Stomach (tissue), 9 donors: ENCODE measurements around the gene DKK1. TPM values are rescaled to one million over a fixed set of nuclear protein-coding genes. Genes with fewer than 3 reads are reported as not detected.
A peak's percentile ranks its signal among the peaks of the same experiment; 100 is the strongest.

ENCODE experiments used
- DNase-seq, 2 donors: peaks; one replicate each; pipeline versions ENCODE4 v3.0.0 to v3.0.0-alpha.2; 2013 to 2019
- H3K27ac ChIP-seq, 5 donors: fragments of 200-600 bp in 4 of 5; sonication (generic) in 4 of 5; one replicate each; pipeline ENCODE4 v1.5.1; 2013 to 2019; ENCODE audit warnings: mild to moderate bottlenecking in 1 of 5, moderate library complexity in 1 of 5
- H3K27me3 ChIP-seq, 3 donors: fragments of 200-600 bp; sonication (generic); one replicate each; pipeline ENCODE4 v1.5.1; 2017 to 2019; ENCODE audit warnings: mixed run types in 1 of 3
- H3K36me3 ChIP-seq, 4 donors: fragments of 200-600 bp; sonication (generic); 1 replicate in 3 of 4; 2 replicates in 1 of 4; pipeline ENCODE4 v1.5.1; 2016 to 2019
- H3K4me1 ChIP-seq, 4 donors: fragments of 200-600 bp; sonication (generic); one replicate each; pipeline ENCODE4 v1.5.1; 2016 to 2019
- H3K4me3 ChIP-seq, 4 donors: fragments of 200-600 bp; sonication (generic) in 3 of 4; one replicate each; pipeline ENCODE4 v1.5.1; 2016 to 2019; ENCODE audit warnings: mild to moderate bottlenecking in 1 of 4
- H3K9me3 ChIP-seq, 4 donors: fragments of 200-600 bp; sonication (generic); one replicate each; pipeline ENCODE4 v1.5.1; 2016 to 2019
- EP300 ChIP-seq: sonication (generic); formaldehyde crosslinking; IDR thresholded peaks from one replicate; pipeline ENCODE4 v1.6.1; 2017; ENCODE audit warnings: antibody characterized with exemption
- POLR2A ChIP-seq, 4 donors: fragments of 450-650 bp; IDR thresholded peaks; one replicate each; pipeline ENCODE4 v1.6.1; 2016; ENCODE audit warnings: antibody characterized with exemption in 4 of 4, control low read depth in 2 of 4, mild to moderate bottlenecking in 1 of 4, moderate library complexity in 1 of 4
- POLR2AphosphoS5 ChIP-seq, 3 donors: sonication (generic); formaldehyde crosslinking; IDR thresholded peaks; one replicate each; pipeline ENCODE4 v1.6.1; 2016; ENCODE audit warnings: antibody characterized with exemption in 3 of 3
- WGBS, 5 donors: extraction: QIAGEN DNeasy Blood & Tissue Kit in 3 of 5; methylation state at CpG; one replicate each; pipeline versions ENCODE4 v1.1.5 to v1.1.7; 2013 to 2018; 5-methylcytosine and 5-hydroxymethylcytosine counted together
- intact Hi-C: fragments of 100-400 bp; cut with DNase I; formaldehyde crosslinking; loops from one replicate; pipeline ENCODE4 v1.15.1; 2023; ENCODE audit warnings: low total_unique reads
- polyA plus RNA-seq, 3 donors: library from polyadenylated mRNA; stranded (reverse); fragments of 200-250 nt; gene quantifications; one replicate each; pipeline ENCODE4 v1.2.3, GENCODE V29; 2013
- total RNA-seq, 5 donors: library from RNA; depleted of rRNA; stranded (reverse); fragments of >200 nt; gene quantifications; one replicate each; pipeline versions ENCODE4 v1.1.0 to v1.2.3, GENCODE V29; 2014 to 2016
- TF ChIP-seq, protein P1 (sequence below), 7 experiments: fragments of 450-650 bp in 4 of 7; fragments of 200-600 bp in 3 of 7; sonication (generic) in 3 of 7; IDR thresholded peaks; one replicate each; pipeline ENCODE4 v1.5.1; 2016 to 2019; ENCODE audit warnings: antibody characterized with exemption in 7 of 7, control low read depth in 2 of 7, mild to moderate bottlenecking in 1 of 7
- donor health status: healthy with polysubstance abuse.
- donor health status: Bipolar disorder and iron deficiency.
- donor health status: healthy.

Gene DKK1
- total and polyA plus RNA-seq, 8 donors: 0.73 to 4.0 (median 1.2) TPM; not detected in 3

DNA sequence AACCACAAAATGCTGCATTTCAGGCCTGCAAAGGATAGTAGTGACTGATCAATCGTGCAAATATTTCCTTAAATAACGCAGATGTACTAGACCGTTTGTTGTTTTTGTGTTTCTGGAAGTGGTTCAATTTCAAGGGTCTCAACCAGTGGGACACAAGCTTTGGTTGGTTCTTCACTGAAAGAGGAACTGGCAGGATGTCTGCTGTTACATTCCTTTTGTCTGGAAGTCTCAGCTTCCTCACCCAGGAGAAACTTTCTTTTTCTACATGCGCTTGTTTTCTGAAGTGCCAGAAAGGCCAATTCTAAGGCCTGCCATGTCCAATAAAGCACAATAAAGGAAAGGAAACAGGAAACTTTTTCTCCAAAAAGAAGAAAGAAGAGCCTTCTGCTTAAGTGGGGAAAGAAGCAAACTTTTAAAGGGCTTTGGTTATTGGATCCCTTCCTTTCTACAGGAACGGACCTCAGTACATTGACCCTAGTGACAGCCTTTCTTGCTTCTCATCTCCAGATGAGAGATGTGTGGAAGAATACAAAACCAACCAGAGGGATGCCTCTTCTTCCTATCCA lies 4.1 kb downstream of the DKK1 start:
- intact Hi-C loops: no loop called here
- Histone ChIP-seq H3K4me1 (peaks cover 9 to 20% (median 19%) of the 10 kb centered on the region in 4 donors), H3K27me3 (peaks cover 0 to 28% (median 18%) of the 10 kb centered on the region in 3 donors), H3K36me3 (no peaks in the 10 kb centered on the region), H3K27ac (no peak overlapping the region), H3K9me3 (no peaks in the 10 kb centered on the region), H3K4me3 (no peak overlapping the region)
- WGBS, 5 donors: 79 to 87% (median 81%) methylated on average over 5 of the region's 5 CpGs
- DNase-seq: no peak
- no peak for TF ChIP-seq POLR2A (IDR thresholded peaks at IDR 0.05)
- no peak for TF ChIP-seq POLR2AphosphoS5 (IDR thresholded peaks at IDR 0.05)
- TF ChIP-seq EP300: no peak
- TF ChIP-seq, protein P1, sequence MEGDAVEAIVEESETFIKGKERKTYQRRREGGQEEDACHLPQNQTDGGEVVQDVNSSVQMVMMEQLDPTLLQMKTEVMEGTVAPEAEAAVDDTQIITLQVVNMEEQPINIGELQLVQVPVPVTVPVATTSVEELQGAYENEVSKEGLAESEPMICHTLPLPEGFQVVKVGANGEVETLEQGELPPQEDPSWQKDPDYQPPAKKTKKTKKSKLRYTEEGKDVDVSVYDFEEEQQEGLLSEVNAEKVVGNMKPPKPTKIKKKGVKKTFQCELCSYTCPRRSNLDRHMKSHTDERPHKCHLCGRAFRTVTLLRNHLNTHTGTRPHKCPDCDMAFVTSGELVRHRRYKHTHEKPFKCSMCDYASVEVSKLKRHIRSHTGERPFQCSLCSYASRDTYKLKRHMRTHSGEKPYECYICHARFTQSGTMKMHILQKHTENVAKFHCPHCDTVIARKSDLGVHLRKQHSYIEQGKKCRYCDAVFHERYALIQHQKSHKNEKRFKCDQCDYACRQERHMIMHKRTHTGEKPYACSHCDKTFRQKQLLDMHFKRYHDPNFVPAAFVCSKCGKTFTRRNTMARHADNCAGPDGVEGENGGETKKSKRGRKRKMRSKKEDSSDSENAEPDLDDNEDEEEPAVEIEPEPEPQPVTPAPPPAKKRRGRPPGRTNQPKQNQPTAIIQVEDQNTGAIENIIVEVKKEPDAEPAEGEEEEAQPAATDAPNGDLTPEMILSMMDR (IDR thresholded peaks at IDR 0.05): no peak

DNA sequence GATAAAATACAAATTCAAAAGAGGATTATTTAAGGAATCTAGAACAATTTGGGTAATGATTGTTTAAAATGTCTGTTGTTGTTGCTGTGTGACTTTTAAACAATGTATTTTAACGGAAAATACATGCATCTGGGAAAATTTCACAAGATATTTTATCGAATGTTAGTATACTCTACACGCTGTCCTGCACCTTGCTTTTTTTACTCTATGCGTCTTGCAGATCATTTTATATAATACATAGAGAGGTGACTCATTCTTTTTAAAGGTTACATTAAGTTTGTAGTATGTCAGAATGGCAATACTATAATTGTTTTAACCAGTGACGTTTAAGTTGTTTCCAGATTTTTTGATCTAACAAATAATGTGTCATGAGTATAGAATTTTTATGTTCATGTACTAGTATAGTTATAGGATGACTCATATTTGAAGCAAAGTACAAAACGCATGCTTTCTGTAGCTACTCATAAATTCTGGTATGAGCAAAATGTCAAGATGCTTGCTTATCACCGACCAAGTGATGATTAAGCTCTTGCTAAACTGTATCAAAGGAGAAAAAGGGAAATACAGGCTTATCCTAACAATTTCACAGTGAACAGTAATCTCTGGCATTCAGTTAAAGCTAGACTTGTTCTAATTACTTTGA lies 4.9 kb downstream of the DKK1 start:
- 62 to 70% (median 65%) methylated on average over 7 of the region's 7 CpGs for WGBS, 5 donors
- intact Hi-C loops: no loop called here

DNA sequence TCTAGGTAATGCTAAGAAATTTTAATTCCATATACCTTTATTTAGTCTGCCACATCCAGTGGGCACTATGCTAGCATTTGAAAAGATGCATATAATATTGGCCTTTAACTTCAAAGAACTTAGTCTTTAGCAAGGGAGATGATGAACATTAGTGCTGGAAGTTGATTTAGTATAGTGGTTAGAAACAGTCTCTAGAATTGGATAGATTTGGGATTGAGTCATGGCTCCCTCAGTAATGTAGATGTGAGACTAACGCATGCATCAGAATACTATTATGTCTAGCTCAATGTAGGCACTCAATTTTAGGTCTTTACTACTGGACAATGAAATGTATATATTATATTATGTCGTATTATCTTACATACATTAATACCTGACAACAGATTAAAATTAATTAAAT lies 5.8 kb downstream of the DKK1 start:
- Histone ChIP-seq H3K9me3 (no peaks in the 10 kb centered on the region), H3K4me3 (no peak overlapping the region), H3K36me3 (no peaks in the 10 kb centered on the region), H3K27me3 (peaks cover 0 to 11% (median 1%) of the 10 kb centered on the region in 3 donors), H3K27ac (no peak overlapping the region), H3K4me1 (peaks cover 0 to 3% (median 2%) of the 10 kb centered on the region in 4 donors)
- TF ChIP-seq POLR2A (IDR thresholded peaks at IDR 0.05): no peak
- no peak for TF ChIP-seq EP300
- TF ChIP-seq POLR2AphosphoS5 (IDR thresholded peaks at IDR 0.05): no peak
- TF ChIP-seq, protein P1 (IDR thresholded peaks at IDR 0.05): no peak
- intact Hi-C loops: no loop called here
- 65 to 93% (median 92%) methylated on average over 2 of the region's 2 CpGs for WGBS, 5 donors
- no peak for DNase-seq

More for the DNA sequence above, 4.9 kb downstream of the DKK1 start:
- TF ChIP-seq, protein P1 (IDR thresholded peaks at IDR 0.05): no peak
- peak in 1 of 3 donors; percentile 23 for TF ChIP-seq POLR2AphosphoS5 (IDR thresholded peaks at IDR 0.05)
- Histone ChIP-seq H3K9me3 (no peaks in the 10 kb centered on the region), H3K4me3 (no peak overlapping the region), H3K36me3 (no peaks in the 10 kb centered on the region), H3K4me1 (peaks cover 1 to 13% (median 12%) of the 10 kb centered on the region in 4 donors), H3K27ac (no peak overlapping the region), H3K27me3 (peaks cover 0 to 21% (median 11%) of the 10 kb centered on the region in 3 donors)
- DNase-seq: no peak

DNA sequence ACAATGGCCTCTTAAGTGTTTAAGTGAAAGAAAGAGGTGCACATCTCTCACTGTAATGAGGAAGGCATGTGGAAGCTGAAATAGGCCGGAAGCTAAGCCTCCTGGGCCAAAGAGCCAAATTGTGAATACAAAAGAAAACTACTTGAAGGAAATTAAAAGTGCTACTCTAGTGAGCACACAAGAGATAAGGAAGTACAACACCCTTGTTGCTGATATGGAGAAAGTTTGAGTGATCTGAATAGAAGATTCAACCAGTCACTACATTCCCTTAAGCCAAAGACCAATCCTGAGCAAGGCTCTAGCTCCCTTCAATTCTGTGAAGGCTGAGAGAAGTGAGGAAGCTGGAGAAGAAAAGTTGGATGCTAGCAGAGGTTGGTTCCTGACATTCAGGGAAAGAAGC lies 8.2 kb downstream of the DKK1 start:
- H3K4me3 ChIP-seq: no peak overlapping the region
- TF ChIP-seq POLR2A (IDR thresholded peaks at IDR 0.05) (no peak), POLR2AphosphoS5 (IDR thresholded peaks at IDR 0.05) (no peak), EP300 (no peak)
- TF ChIP-seq, protein P1 (IDR thresholded peaks at IDR 0.05): no peak
- H3K27me3 ChIP-seq: no peaks in the 10 kb centered on the region
- no peaks in the 10 kb centered on the region for H3K36me3 ChIP-seq
- no peak for DNase-seq
- no peak overlapping the region for H3K27ac ChIP-seq
- H3K9me3 ChIP-seq: no peaks in the 10 kb centered on the region
- H3K4me1 ChIP-seq: no peaks in the 10 kb centered on the region
- intact Hi-C loops: no loop called here
- whole genome bisulfite sequencing, 5 donors: 26 to 71% (median 53%) methylated on average over 1 of the region's 1 CpG
